ENCODE results near the gene ZGRF1.
"Not testable (repeated sequence)": the region's sequence is repeated elsewhere in the genome, so short reads cannot be mapped to it uniquely, and the experiment has no call there.

ZGRF1 gene

DNA sequence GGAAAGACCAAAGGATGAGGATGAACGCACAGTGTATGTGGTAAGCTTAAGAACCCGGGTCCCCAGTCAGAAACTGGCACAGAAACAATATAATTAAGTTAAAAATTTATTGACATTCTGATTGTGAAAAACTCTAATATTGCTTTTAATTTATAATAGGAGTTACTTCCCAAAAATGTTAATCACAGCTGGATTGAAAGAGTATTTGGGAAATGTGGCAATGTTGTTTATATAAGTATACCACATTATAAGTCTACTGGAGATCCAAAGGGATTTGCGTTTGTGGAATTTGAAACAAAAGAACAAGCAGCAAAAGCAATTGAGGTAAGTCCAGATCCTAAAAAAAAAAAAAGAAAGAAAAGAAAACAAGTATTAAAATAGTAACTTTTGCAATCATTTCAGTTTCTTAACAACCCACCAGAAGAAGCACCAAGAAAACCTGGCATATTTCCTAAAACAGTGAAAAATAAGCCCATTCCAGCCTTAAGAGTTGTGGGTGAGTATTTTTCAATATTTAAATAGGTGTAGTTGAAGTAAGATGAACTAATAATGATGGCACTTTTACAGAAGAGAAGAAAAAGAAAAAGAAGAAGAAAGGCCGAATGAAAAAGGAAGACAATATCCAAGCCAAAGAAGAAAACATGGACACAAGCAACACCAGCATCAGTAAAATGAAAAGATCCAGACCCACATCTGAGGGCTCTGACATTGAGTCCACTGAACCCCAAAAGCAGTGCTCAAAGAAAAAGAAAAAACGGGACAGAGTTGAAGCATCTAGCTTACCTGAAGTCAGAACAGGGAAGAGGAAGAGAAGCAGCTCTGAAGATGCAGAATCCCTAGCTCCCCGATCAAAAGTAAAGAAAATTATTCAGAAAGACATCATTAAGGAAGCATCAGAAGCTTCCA, 10.2 kb upstream of the ZGRF1 start:
- TF ChIP-seq, protein P1, sequence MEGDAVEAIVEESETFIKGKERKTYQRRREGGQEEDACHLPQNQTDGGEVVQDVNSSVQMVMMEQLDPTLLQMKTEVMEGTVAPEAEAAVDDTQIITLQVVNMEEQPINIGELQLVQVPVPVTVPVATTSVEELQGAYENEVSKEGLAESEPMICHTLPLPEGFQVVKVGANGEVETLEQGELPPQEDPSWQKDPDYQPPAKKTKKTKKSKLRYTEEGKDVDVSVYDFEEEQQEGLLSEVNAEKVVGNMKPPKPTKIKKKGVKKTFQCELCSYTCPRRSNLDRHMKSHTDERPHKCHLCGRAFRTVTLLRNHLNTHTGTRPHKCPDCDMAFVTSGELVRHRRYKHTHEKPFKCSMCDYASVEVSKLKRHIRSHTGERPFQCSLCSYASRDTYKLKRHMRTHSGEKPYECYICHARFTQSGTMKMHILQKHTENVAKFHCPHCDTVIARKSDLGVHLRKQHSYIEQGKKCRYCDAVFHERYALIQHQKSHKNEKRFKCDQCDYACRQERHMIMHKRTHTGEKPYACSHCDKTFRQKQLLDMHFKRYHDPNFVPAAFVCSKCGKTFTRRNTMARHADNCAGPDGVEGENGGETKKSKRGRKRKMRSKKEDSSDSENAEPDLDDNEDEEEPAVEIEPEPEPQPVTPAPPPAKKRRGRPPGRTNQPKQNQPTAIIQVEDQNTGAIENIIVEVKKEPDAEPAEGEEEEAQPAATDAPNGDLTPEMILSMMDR (IDR thresholded peaks at IDR 0.05; ENCODE audit: low read depth, low read length), result no peak
- no peak for DNase-seq
- Histone ChIP-seq H3K36me3 (peaks cover 50% of the 10 kb centered on the region), H3K4me3 (ENCODE audit: low read depth, low read length) (no peak overlapping the region), H3K27me3 (ENCODE audit: insufficient read depth, low read depth, severe bottlenecking) (no peaks in the 10 kb centered on the region), H3K27ac (no peak overlapping the region), H3K9me3 (ENCODE audit: severe bottlenecking) (no peaks in the 10 kb centered on the region)

GRCh38 chr4:112645541-112646329, 9.0 kb upstream of the ZGRF1 start:
- H3K27me3 ChIP-seq (ENCODE audit: insufficient read depth, low read depth, severe bottlenecking), result no peaks in the 10 kb centered on the region
- no peak for DNase-seq
- no peak overlapping the region for H3K4me3 ChIP-seq (ENCODE audit: low read depth, low read length)
- H3K27ac ChIP-seq, result no peak overlapping the region
- TF ChIP-seq, protein P1 (IDR thresholded peaks at IDR 0.05; ENCODE audit: low read depth, low read length), result no peak
- no peaks in the 10 kb centered on the region for H3K9me3 ChIP-seq (ENCODE audit: severe bottlenecking)
- peaks cover 50% of the 10 kb centered on the region for H3K36me3 ChIP-seq

- peaks cover 45% of the 10 kb centered on the region for H3K36me3 ChIP-seq
- H3K9me3 ChIP-seq (ENCODE audit: severe bottlenecking); H3K27me3 ChIP-seq (ENCODE audit: insufficient read depth, low read depth, severe bottlenecking); DNase-seq; H3K4me3 ChIP-seq (ENCODE audit: low read depth, low read length); H3K27ac ChIP-seq: not testable (repeated sequence)
Measured at GRCh38 chr4:112644595-112645535, 8.2 kb upstream of the ZGRF1 start.

- no peak for DNase-seq
- TF ChIP-seq, protein P1 (IDR thresholded peaks at IDR 0.05; ENCODE audit: low read depth, low read length), result no peak
- Histone ChIP-seq H3K9me3 (ENCODE audit: severe bottlenecking) (no peaks in the 10 kb centered on the region), H3K4me3 (ENCODE audit: low read depth, low read length) (no peak overlapping the region), H3K27ac (no peak overlapping the region), H3K36me3 (peaks cover 25% of the 10 kb centered on the region), H3K27me3 (ENCODE audit: insufficient read depth, low read depth, severe bottlenecking) (no peaks in the 10 kb centered on the region)
Measured at GRCh38 chr4:112642526-112642925, 5.8 kb upstream of the ZGRF1 start.

DNA sequence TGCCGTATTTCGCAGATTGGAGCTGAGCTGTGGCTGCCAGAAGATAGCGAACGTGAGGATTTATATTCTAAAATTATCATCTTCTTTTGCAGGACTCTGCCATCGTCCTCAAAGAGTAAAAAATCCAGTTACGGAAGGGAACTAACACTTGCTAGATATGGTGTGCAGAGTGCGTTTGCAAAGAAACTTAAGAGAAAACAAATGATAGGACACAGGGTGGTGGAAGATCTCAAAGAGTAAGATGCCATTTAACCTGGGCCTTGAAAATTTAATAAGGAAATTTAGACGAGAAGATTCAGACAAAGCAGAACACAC, 800 bp upstream of the ZGRF1 start:
- TF ChIP-seq, protein P1 (IDR thresholded peaks at IDR 0.05; ENCODE audit: low read depth, low read length), result no peak
- no peaks in the 10 kb centered on the region for H3K9me3 ChIP-seq (ENCODE audit: severe bottlenecking)
- DNase-seq, result no peak
- H3K27me3 ChIP-seq (ENCODE audit: insufficient read depth, low read depth, severe bottlenecking), result no peaks in the 10 kb centered on the region
- H3K36me3 ChIP-seq, result peaks cover 6% of the 10 kb centered on the region
- peak overlapping the region; percentile 94 for H3K27ac ChIP-seq
- peak overlapping the region; percentile 71 for H3K4me3 ChIP-seq (ENCODE audit: low read depth, low read length)
